Gastroesophageal sphincter (tissue), 4 donors: Measurements from ENCODE around the gene CHRM1. TPM values are rescaled to one million over a fixed set of nuclear protein-coding genes. Genes with fewer than 3 reads are reported as not detected.
A peak's percentile ranks its signal among the peaks of the same experiment; 100 is the strongest.

Source experiments
- ATAC-seq: fragments of 150-250 bp; one replicate; pipeline ENCODE4 v1.9.1; 2016; ENCODE audit warnings: mild to moderate bottlenecking, moderate library complexity
- H3K27ac ChIP-seq, 4 donors: fragments of 200-600 bp; sonication (generic) in 3 of 4; 1 replicate in 3 of 4; 2 replicates in 1 of 4; pipeline ENCODE4 v1.5.1; 2016 to 2019
- H3K27me3 ChIP-seq: fragments of 200-600 bp; sonication (generic); one replicate; pipeline ENCODE4 v1.5.1; 2019
- H3K36me3 ChIP-seq, 2 donors: fragments of 200-600 bp; sonication (generic); one replicate each; pipeline ENCODE4 v1.5.1; 2019; ENCODE audit warnings: control low read depth in 1 of 2
- H3K4me1 ChIP-seq, 3 donors: fragments of 200-600 bp; sonication (generic); 1 replicate in 2 of 3; 2 replicates in 1 of 3; pipeline ENCODE4 v1.5.1; 2016 to 2019; ENCODE audit warnings: control low read depth in 2 of 3
- H3K4me3 ChIP-seq, 2 donors: fragments of 200-600 bp; sonication (generic); one replicate each; pipeline ENCODE4 v1.5.1; 2019; ENCODE audit warnings: mild to moderate bottlenecking in 1 of 2, moderate library complexity in 1 of 2
- H3K9me3 ChIP-seq, 3 donors: fragments of 200-600 bp; sonication (generic); one replicate each; pipeline ENCODE4 v1.5.1; 2017 to 2019; ENCODE audit warnings: control low read depth in 2 of 3
- EP300 ChIP-seq: sonication (generic); formaldehyde crosslinking; IDR thresholded peaks from one replicate; pipeline ENCODE4 v1.6.1; 2017; ENCODE audit warnings: antibody characterized with exemption, mild to moderate bottlenecking
- POLR2A ChIP-seq, 2 donors: fragments of 450-650 bp; IDR thresholded peaks; one replicate each; pipeline ENCODE4 v1.6.1; 2017; ENCODE audit warnings: antibody characterized with exemption in 2 of 2, mild to moderate bottlenecking in 2 of 2, moderate library complexity in 1 of 2
- POLR2AphosphoS5 ChIP-seq: sonication (generic); formaldehyde crosslinking; IDR thresholded peaks from one replicate; pipeline ENCODE4 v1.6.1; 2017; ENCODE audit warnings: antibody characterized with exemption
- WGBS, 2 donors: methylation state at CpG; one replicate each; pipeline ENCODE4 v1.1.5; 2018; ENCODE audit warnings: low coverage in 1 of 2; 5-methylcytosine and 5-hydroxymethylcytosine counted together
- total RNA-seq, 4 donors: library from RNA; depleted of rRNA; stranded (reverse); fragments of >200 nt; gene quantifications; one replicate each; pipeline ENCODE4 v1.1.0, GENCODE V29; 2016
- TF ChIP-seq, protein P1 (sequence below), 4 experiments: fragments of 200-600 bp in 2 of 4; fragments of 450-650 bp in 2 of 4; sonication (generic) in 1 of 4; IDR thresholded peaks; one replicate each; pipeline ENCODE4 v1.5.1; 2017 to 2019; ENCODE audit warnings: antibody characterized with exemption in 4 of 4, mild to moderate bottlenecking in 2 of 4, moderate library complexity in 2 of 4

The CHRM1 gene
- total RNA-seq, 4 donors from 2014 or later = 0.16 to 0.89 (median 0.27) TPM; not detected in 1

DNA sequence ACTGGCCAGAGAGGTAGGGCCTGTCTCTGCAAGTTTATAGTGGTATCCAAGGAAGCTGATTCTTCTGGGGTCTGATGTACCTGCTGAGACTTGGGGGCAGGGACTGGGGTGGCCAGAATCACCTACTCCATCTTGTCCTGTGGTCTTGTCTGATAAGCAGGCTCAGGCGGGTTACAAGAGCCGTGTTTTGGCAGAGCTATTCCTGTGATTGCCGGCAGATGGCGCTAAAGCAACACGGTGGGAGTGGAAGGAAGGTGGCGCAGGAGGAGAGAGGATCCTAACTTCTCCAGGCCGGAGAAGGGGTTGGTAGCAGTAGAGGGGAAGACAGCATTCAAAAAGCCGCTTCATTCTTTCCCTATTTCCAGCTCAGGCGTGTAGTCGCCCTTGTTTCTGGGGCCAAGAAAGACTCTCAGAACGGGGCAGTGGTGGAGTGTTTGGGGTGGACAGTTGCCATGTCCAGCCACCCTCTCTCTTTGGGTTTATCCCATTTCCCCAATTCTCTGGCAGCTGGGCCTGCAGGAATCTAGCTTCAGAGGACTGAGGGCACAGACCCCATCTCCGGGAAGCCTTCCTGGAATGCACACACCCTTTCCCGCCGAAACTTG lies 15.1 kb downstream of the CHRM1 start:
- ATAC-seq = peak; percentile 85
- no peaks in the 10 kb centered on the region for H3K27me3 ChIP-seq
- H3K4me1 ChIP-seq = peaks cover 0 to 24% (median 6%) of the 10 kb centered on the region in 3 donors
- no peaks in the 10 kb centered on the region for H3K9me3 ChIP-seq
- TF ChIP-seq, protein P1, sequence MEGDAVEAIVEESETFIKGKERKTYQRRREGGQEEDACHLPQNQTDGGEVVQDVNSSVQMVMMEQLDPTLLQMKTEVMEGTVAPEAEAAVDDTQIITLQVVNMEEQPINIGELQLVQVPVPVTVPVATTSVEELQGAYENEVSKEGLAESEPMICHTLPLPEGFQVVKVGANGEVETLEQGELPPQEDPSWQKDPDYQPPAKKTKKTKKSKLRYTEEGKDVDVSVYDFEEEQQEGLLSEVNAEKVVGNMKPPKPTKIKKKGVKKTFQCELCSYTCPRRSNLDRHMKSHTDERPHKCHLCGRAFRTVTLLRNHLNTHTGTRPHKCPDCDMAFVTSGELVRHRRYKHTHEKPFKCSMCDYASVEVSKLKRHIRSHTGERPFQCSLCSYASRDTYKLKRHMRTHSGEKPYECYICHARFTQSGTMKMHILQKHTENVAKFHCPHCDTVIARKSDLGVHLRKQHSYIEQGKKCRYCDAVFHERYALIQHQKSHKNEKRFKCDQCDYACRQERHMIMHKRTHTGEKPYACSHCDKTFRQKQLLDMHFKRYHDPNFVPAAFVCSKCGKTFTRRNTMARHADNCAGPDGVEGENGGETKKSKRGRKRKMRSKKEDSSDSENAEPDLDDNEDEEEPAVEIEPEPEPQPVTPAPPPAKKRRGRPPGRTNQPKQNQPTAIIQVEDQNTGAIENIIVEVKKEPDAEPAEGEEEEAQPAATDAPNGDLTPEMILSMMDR (IDR thresholded peaks at IDR 0.05) = peak in 3 of 4 experiments; percentile 96 to 100 (median 97)
- TF ChIP-seq EP300 = no peak
- no peak overlapping the region for H3K27ac ChIP-seq
- WGBS, 2 donors = 25% methylated on average over 7 of the region's 14 CpGs; no CpG with 5 or more reads in 1 of the 2 donors
- no peaks in the 10 kb centered on the region for H3K36me3 ChIP-seq
- no peak overlapping the region for H3K4me3 ChIP-seq

DNA sequence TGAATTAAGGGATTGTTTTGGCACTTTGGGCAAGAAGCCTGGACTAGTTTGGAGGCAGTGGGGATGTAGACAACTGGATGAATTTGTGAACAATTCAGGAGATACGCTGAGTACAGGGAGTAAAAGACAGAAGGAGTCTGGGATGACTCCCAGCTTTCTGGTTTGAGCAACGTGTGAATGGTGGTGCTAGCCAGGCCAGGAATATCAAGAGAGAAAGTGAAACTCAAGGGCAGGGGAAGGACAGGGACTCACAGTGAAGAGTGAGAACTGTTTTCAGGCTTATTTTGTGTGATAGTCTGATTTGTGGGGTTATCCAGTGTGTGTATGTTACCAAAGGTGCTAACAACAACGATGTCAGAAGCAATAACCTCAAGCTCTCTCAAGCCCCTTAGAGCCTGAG lies 15.9 kb downstream of the CHRM1 start:
- H3K27ac ChIP-seq = peak overlapping the region in 1 of 4 donors; percentile 27
- no peak for ATAC-seq

GRCh38 chr11:62902932-62903331 lies 18.2 kb downstream of the CHRM1 start:
- H3K4me3 ChIP-seq = no peak overlapping the region
- WGBS, 2 donors = 20% methylated on average over 1 of the region's 1 CpG; no CpG with 5 or more reads in 1 of the 2 donors
- no peak for ATAC-seq
- H3K27ac ChIP-seq = no peak overlapping the region
- no peak for TF ChIP-seq EP300
- no peak for TF ChIP-seq POLR2AphosphoS5
- TF ChIP-seq POLR2A (IDR thresholded peaks at IDR 0.05) = no peak
- TF ChIP-seq, protein P1 (IDR thresholded peaks at IDR 0.05) = no peak
- peaks cover 0 to 10% (median 0%) of the 10 kb centered on the region in 3 donors for H3K4me1 ChIP-seq
- H3K9me3 ChIP-seq = no peaks in the 10 kb centered on the region
- no peaks in the 10 kb centered on the region for H3K27me3 ChIP-seq
- no peaks in the 10 kb centered on the region for H3K36me3 ChIP-seq

More for the DNA sequence above, 15.9 kb downstream of the CHRM1 start:
- Histone ChIP-seq H3K36me3 (no peaks in the 10 kb centered on the region), H3K27me3 (no peaks in the 10 kb centered on the region), H3K4me3 (no peak overlapping the region), H3K9me3 (no peaks in the 10 kb centered on the region), H3K4me1 (peaks cover 0 to 24% (median 6%) of the 10 kb centered on the region in 3 donors)
- TF ChIP-seq POLR2AphosphoS5 (no peak), POLR2A (IDR thresholded peaks at IDR 0.05) (no peak), EP300 (no peak)
- TF ChIP-seq, protein P1 (IDR thresholded peaks at IDR 0.05) = no peak
- WGBS, 2 donors = 17 to 20% methylated on average over 2 to 3 of the region's 3 CpGs

GRCh38 chr11:62898027-62898426 lies 23.1 kb downstream of the CHRM1 start:
- Histone ChIP-seq H3K9me3 (no peaks in the 10 kb centered on the region), H3K4me3 (no peak overlapping the region), H3K36me3 (no peaks in the 10 kb centered on the region), H3K4me1 (no peaks in the 10 kb centered on the region), H3K27me3 (no peaks in the 10 kb centered on the region), H3K27ac (no peak overlapping the region)
- ATAC-seq = no peak
- TF ChIP-seq POLR2A (IDR thresholded peaks at IDR 0.05) = no peak
- TF ChIP-seq, protein P1 (IDR thresholded peaks at IDR 0.05) = no peak
- no peak for TF ChIP-seq POLR2AphosphoS5
- TF ChIP-seq EP300 = no peak

GRCh38 chr11:62897311-62897710 lies 23.9 kb downstream of the CHRM1 start:
- H3K36me3 ChIP-seq = no peaks in the 10 kb centered on the region
- ATAC-seq = no peak
- no peak overlapping the region for H3K27ac ChIP-seq
- 43 to 44% methylated on average over 2 of the region's 2 CpGs for WGBS, 2 donors
- TF ChIP-seq, protein P1 (IDR thresholded peaks at IDR 0.05) = no peak
- no peak for TF ChIP-seq POLR2AphosphoS5
- no peak for TF ChIP-seq EP300
- TF ChIP-seq POLR2A (IDR thresholded peaks at IDR 0.05) = no peak
- H3K4me1 ChIP-seq = no peaks in the 10 kb centered on the region
- no peaks in the 10 kb centered on the region for H3K9me3 ChIP-seq
- no peak overlapping the region for H3K4me3 ChIP-seq
- no peaks in the 10 kb centered on the region for H3K27me3 ChIP-seq
